PC-9 (cell line): ENCODE data around the gene KRTAP5-6. TPM values are rescaled to one million over a fixed set of nuclear protein-coding genes. Genes with fewer than 3 reads are reported as not detected.

Experiments used
- BruUV-seq: library from RNA; stranded (reverse); fragments of 400-500 nt; replicated peaks from 2 replicates; lab custom pipeline; 2021; lab: Mats Ljungman, UMichigan
- CTCF ChIA-PET: fragments of 300-600 bp; sonication (Branson Sonifier 250); formaldehyde crosslinking; loops from one replicate; lab custom pipeline; 2022; ENCODE audit warnings: antibody characterized with exemption; lab: Charles Lee
- POLR2A ChIA-PET: fragments of 300-600 bp; sonication (Branson Sonifier 250); formaldehyde crosslinking; loops from one replicate; lab custom pipeline; 2022; ENCODE audit warnings: antibody characterized with exemption; ENCODE audit not compliant: unreplicated experiment; lab: Charles Lee
- DNase-seq, 2 experiments: peaks; one replicate each; pipeline versions ENCODE4 v3.0.0 to v3.0.0-alpha.2; 2015 to 2022; ENCODE audit warnings: mixed read lengths in 1 of 2
- H2AFZ ChIP-seq: fragments of 200-600 bp; sonication (generic); 2 replicates; pipeline ENCODE4 v1.8.1; 2017; ENCODE audit warnings: antibody characterized with exemption
- H3F3A ChIP-seq: fragments of 200-600 bp; sonication (generic); 2 replicates; pipeline ENCODE4 v1.8.1; 2017; ENCODE audit warnings: antibody characterized with exemption, mild to moderate bottlenecking, low read depth; ENCODE audit not compliant: insufficient read depth
- H3K27ac ChIP-seq: fragments of 200-600 bp; sonication (generic); 2 replicates; pipeline ENCODE4 v1.6.1; 2016; ENCODE audit warnings: mixed run types
- H3K27me3 ChIP-seq: fragments of 200-600 bp; sonication (generic); 2 replicates; pipeline ENCODE4 v1.6.1; 2016; ENCODE audit warnings: low read depth, mixed run types; ENCODE audit not compliant: insufficient read depth
- H3K36me3 ChIP-seq: fragments of 200-600 bp; sonication (generic); 2 replicates; pipeline ENCODE4 v1.6.1; 2016; ENCODE audit warnings: low read depth, mixed run types
- H3K4me1 ChIP-seq: fragments of 200-600 bp; sonication (generic); replicated peaks from 2 replicates; pipeline ENCODE4 v1.6.1; 2016; ENCODE audit warnings: mixed run types; ENCODE audit not compliant: insufficient read depth
- H3K4me2 ChIP-seq: fragments of 200-600 bp; sonication (generic); 2 replicates; pipeline ENCODE4 v1.6.1; 2017; ENCODE audit warnings: mixed run types
- H3K4me3 ChIP-seq: fragments of 200-600 bp; sonication (generic); 2 replicates; pipeline ENCODE4 v1.6.1; 2016; ENCODE audit warnings: mixed run types
- H3K79me2 ChIP-seq: fragments of 200-600 bp; sonication (generic); 2 replicates; pipeline ENCODE4 v1.6.1; 2017; ENCODE audit warnings: low read depth, mixed run types
- H3K9me2 ChIP-seq: fragments of 200-600 bp; sonication (generic); 2 replicates; pipeline ENCODE4 v1.8.1; 2017; ENCODE audit warnings: mild to moderate bottlenecking; ENCODE audit not compliant: insufficient read depth
- H3K9me3 ChIP-seq: fragments of 200-600 bp; sonication (generic); 2 replicates; pipeline ENCODE4 v1.8.1; 2016; ENCODE audit warnings: low read depth; ENCODE audit not compliant: insufficient read depth
- H4K20me1 ChIP-seq: fragments of 200-600 bp; sonication (generic); 2 replicates; pipeline ENCODE4 v1.8.1; 2017; ENCODE audit not compliant: insufficient read depth
- CTCF ChIP-seq: fragments of 200-600 bp; sonication (generic); conservative IDR thresholded peaks from 2 replicates; pipeline ENCODE4 v1.6.1; 2017; ENCODE audit warnings: mixed run types, antibody characterized with exemption, mild to moderate bottlenecking, moderate library complexity
- EZH2 ChIP-seq: fragments of 200-600 bp; sonication (generic); IDR thresholded peaks from 2 replicates; pipeline ENCODE4 v1.8.0; 2017; ENCODE audit warnings: antibody characterized with exemption, low read depth
- intact Hi-C: fragments of 100-400 bp; cut with micrococcal nuclease; formaldehyde crosslinking; loops from one replicate; pipeline ENCODE4 v1.10.0; 2022; ENCODE audit not compliant: unreplicated experiment
- total RNA-seq: library from RNA; stranded (reverse); gene quantifications from 2 replicates; pipeline ENCODE4 v1.2.3, GENCODE V29; 2021

KRTAP5-6 gene
- total RNA-seq, 1 experiment from 2014 or later, result not detected

GRCh38 chr11:1727096-1727690 lies 30.2 kb downstream of the KRTAP5-6 start:
- Histone ChIP-seq H3K9me3 (no peaks in the 10 kb centered on the region), H4K20me1 (no peaks in the 10 kb centered on the region), H3K4me2 (no peak overlapping the region), H3K27me3 (peaks cover 21% of the 10 kb centered on the region; the same call in 1 of the 2 replicates), H3K9me2 (no peaks in the 10 kb centered on the region), H3K4me1 (no peaks in the 10 kb centered on the region), H2AFZ (no peak overlapping the region), H3K27ac (no peak overlapping the region), H3K79me2 (no peaks in the 10 kb centered on the region), H3K4me3 (no peak overlapping the region), H3K36me3 (no peaks in the 10 kb centered on the region), H3F3A (peaks cover 10% of the 10 kb centered on the region; the same call in 1 of the 2 replicates)
- intact Hi-C loops, result no loop called here
- no peak for TF ChIP-seq CTCF
- TF ChIP-seq EZH2, result no peak
- BruUV-seq, result no TSS peak
- ChIA-PET CTCF (no interaction called here), POLR2A (no interaction called here)
- no peak for DNase-seq

DNA sequence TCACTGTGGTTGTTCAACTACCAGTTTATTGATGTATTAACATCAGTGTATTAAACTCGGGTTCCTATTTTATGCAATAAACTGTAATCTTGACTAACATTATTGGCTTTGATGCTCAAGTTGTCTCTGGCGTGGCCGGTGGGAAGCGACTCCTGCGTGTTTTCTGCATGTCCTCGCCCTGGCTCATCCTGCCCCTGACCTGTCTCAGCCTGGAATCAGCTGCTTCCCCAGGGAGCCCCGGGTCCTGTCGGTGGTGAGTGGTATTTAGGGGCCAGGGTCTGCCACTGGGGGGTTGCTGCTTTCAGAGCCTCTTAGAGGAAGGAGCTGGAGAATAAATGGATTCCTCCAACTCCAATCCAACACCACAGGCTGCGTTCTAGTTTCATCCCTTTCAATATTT lies 30.9 kb downstream of the KRTAP5-6 start:
- peaks cover 10% of the 10 kb centered on the region; the same call in 1 of the 2 replicates for H3F3A ChIP-seq
- no peaks in the 10 kb centered on the region for H4K20me1 ChIP-seq
- H3K4me3 ChIP-seq, result no peak overlapping the region
- no peaks in the 10 kb centered on the region for H3K36me3 ChIP-seq
- no peaks in the 10 kb centered on the region for H3K9me3 ChIP-seq
- no peaks in the 10 kb centered on the region for H3K79me2 ChIP-seq
- no peaks in the 10 kb centered on the region for H3K4me1 ChIP-seq
- no peak for DNase-seq
- no peak overlapping the region for H2AFZ ChIP-seq
- H3K4me2 ChIP-seq, result no peak overlapping the region
- no peaks in the 10 kb centered on the region for H3K9me2 ChIP-seq
- ChIA-PET CTCF (no interaction called here), POLR2A (no interaction called here)
- H3K27ac ChIP-seq, result no peak overlapping the region
- intact Hi-C loops, result no loop called here
- peaks cover 21% of the 10 kb centered on the region; the same call in 1 of the 2 replicates for H3K27me3 ChIP-seq
- no TSS peak for BruUV-seq
- no peak for TF ChIP-seq CTCF
- no peak for TF ChIP-seq EZH2

- ChIA-PET POLR2A (no interaction called here), CTCF (no interaction called here)
- no peaks in the 10 kb centered on the region for H4K20me1 ChIP-seq
- intact Hi-C loops, result no loop called here
- H3K27me3 ChIP-seq, result peaks cover 21% of the 10 kb centered on the region; the same call in 1 of the 2 replicates
- no peak for DNase-seq
- peaks cover 10% of the 10 kb centered on the region; the same call in 1 of the 2 replicates for H3F3A ChIP-seq
- no peak overlapping the region for H3K27ac ChIP-seq
- no peaks in the 10 kb centered on the region for H3K79me2 ChIP-seq
- no peaks in the 10 kb centered on the region for H3K9me2 ChIP-seq
- no peaks in the 10 kb centered on the region for H3K4me1 ChIP-seq
- H2AFZ ChIP-seq, result no peak overlapping the region
- H3K36me3 ChIP-seq, result no peaks in the 10 kb centered on the region
- no peak overlapping the region for H3K4me3 ChIP-seq
- H3K9me3 ChIP-seq, result no peaks in the 10 kb centered on the region
- TF ChIP-seq EZH2, result no peak
- H3K4me2 ChIP-seq, result no peak overlapping the region
- BruUV-seq, result no TSS peak
These were observed 31.3 kb downstream of the KRTAP5-6 start for GRCh38 chr11:1728301-1728700.
